VCaP (cell line): ENCODE data around the gene NPHP3.

Experiments used
- H3K27ac ChIP-seq: fragments of 450-650 bp; 2 replicates; pipeline ENCODE4 v1.5.1; 2017
- TF ChIP-seq, protein P1 (sequence below): fragments of 450-650 bp; conservative IDR thresholded peaks from 2 replicates; pipeline ENCODE4 v1.5.1; 2017; ENCODE audit warnings: mild to moderate bottlenecking, moderate library complexity

NPHP3 gene

DNA sequence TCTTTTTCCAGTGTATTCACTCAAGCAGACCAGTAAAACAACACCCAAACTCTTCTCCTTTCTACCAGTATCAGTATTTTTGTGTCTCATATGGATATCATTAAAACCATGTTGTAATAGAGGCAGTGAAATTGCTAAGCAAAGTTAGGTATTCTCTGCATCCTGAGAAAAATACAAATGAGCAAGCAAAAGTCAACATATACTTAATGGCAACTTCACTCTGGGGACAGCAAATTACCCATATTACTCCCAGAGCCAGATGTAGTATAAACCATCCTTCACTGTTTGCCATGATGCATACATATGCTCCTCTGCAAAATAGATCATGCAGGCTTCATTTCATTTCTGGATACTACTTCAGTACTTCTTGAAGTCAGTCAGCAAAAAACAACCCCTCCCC, 40.0 kb downstream of the NPHP3 start:
- TF ChIP-seq, protein P1, sequence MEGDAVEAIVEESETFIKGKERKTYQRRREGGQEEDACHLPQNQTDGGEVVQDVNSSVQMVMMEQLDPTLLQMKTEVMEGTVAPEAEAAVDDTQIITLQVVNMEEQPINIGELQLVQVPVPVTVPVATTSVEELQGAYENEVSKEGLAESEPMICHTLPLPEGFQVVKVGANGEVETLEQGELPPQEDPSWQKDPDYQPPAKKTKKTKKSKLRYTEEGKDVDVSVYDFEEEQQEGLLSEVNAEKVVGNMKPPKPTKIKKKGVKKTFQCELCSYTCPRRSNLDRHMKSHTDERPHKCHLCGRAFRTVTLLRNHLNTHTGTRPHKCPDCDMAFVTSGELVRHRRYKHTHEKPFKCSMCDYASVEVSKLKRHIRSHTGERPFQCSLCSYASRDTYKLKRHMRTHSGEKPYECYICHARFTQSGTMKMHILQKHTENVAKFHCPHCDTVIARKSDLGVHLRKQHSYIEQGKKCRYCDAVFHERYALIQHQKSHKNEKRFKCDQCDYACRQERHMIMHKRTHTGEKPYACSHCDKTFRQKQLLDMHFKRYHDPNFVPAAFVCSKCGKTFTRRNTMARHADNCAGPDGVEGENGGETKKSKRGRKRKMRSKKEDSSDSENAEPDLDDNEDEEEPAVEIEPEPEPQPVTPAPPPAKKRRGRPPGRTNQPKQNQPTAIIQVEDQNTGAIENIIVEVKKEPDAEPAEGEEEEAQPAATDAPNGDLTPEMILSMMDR, result no peak
- no peak overlapping the region for H3K27ac ChIP-seq

DNA sequence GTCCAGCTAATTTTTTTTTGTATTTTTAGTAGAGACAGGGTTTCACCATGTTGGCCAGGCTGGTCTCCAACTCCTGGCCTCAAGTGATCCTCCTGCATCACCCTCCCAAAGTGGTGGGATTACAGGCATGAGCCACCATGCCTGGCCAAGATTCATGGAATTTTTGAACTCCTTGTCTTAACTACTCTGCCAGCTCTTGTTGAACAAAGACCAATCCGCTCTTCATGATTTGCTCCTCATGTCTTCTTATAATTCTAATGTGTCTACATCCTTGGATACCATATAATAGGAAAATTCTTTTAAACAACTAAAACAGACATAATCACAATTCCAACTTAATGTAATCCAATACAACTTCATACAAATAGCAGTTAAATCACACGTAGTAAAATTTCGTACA, 40.8 kb downstream of the NPHP3 start:
- TF ChIP-seq, protein P1, result no peak
- no peak overlapping the region for H3K27ac ChIP-seq

DNA sequence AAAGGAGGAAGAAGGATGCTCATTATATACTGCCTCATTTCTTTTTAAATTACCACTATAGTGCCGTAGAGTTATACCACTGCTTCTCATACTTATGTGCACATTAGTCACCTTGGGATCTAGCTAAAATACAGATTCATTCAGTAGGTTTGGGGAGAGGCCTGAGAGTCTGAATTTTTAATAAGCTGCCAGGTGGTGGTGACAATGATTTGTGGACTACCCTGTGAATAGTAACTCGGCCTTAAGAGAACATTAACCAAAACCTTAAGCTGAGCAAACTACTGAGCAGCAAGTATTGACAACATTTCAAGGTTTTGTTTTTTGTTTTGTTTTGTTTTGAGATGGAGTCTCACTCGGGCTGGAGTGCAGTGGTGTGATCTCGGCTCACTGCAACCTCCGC, 42.3 kb downstream of the NPHP3 start:
- TF ChIP-seq, protein P1, result no peak
- no peak overlapping the region for H3K27ac ChIP-seq

GRCh38 chr3:132675408-132675807, 46.8 kb downstream of the NPHP3 start:
- TF ChIP-seq, protein P1, result no peak
- no peak overlapping the region for H3K27ac ChIP-seq

DNA sequence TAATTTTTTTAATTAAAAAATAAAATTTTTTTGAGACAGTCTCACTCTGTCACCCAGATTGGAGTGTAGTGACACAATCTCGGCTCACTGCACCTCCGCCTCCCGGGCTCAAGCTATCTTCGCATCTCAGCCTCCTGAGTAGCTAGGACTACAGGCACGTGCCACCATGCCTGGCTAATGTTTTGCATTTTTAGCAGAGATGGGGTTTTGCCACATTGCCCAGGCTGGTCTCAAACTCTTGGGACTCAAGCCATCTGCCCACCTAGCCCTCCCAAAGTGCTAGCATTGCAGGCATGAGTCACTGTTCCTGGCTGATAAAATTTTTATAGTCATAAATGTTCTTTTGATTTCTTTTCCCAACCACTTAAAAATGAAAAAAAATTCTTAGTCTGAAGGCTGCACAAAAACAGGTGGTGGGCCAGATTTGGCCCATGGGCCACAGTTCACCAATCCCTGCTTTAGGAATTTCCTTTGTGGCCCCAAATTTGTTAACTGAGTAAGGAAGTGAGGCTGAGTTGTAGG, 52.9 kb downstream of the NPHP3 start:
- no peak overlapping the region; the same call in 1 of the 2 replicates for H3K27ac ChIP-seq
- TF ChIP-seq, protein P1, result no peak

DNA sequence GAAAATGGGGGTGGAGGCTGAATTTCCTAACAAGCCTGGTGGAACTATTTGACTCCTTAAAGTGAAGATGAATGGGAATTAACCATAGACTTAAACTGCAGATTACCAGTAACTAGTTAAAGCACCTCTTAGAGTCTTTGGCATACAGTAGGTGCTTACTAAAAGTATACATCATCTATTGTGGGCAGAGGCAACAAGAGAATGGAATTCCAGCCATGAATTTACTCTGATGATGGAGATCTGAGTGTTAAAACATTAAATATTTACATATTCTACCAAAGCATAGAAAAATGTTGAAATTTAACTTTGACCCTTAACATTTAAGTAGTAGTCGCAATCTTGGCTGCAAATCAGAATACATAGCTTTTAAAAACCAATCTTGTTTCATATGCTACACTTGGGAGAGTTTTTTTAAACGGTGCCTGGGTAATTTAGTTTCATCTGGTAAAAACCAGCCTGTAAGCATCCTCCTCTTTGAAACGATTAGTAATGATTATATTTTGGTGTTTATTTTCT, 56.9 kb downstream of the NPHP3 start:
- TF ChIP-seq, protein P1, result no peak
- no peak overlapping the region for H3K27ac ChIP-seq

GRCh38 chr3:132662212-132662611, 60.0 kb downstream of the NPHP3 start:
- TF ChIP-seq, protein P1, result no peak
- H3K27ac ChIP-seq, result peak overlapping the region; percentile 94; the same call in 1 of the 2 replicates
